ENCODE results near the gene RCL1. TPM values are rescaled to one million over a fixed set of nuclear protein-coding genes. Genes with fewer than 3 reads are reported as not detected.
A peak's percentile ranks its signal among the peaks of the same experiment; 100 is the strongest.
"Not testable (repeated sequence)": the region's sequence is repeated elsewhere in the genome, so short reads cannot be mapped to it uniquely, and the experiment has no call there.

RCL1 gene

GRCh38 chr9:4899853-4900252 lies 107.1 kb downstream of the RCL1 start:
- not testable (repeated sequence) for H3K9me3 ChIP-seq (replicated peaks; ENCODE audit: low read length); H3K27me3 ChIP-seq (ENCODE audit: control insufficient read depth, insufficient read depth, low read length); H3K4me2 ChIP-seq (ENCODE audit: low read length); H3K36me3 ChIP-seq (ENCODE audit: insufficient read depth, low read length); H3K9ac ChIP-seq (ENCODE audit: low read depth, low read length); H3K4me3 ChIP-seq (ENCODE audit: low read length)
- peaks cover 24% of the 10 kb centered on the region for H3K4me1 ChIP-seq (ENCODE audit: control insufficient read depth, insufficient read depth, low read length)

- not testable (repeated sequence) for H3K27me3 ChIP-seq (ENCODE audit: control insufficient read depth, insufficient read depth, low read length); H3K36me3 ChIP-seq (ENCODE audit: insufficient read depth, low read length); H3K9ac ChIP-seq (ENCODE audit: low read depth, low read length); H3K4me3 ChIP-seq (ENCODE audit: low read length); H3K9me3 ChIP-seq (replicated peaks; ENCODE audit: low read length)
- Histone ChIP-seq H3K4me2 (ENCODE audit: low read length) (peak overlapping the region; percentile 59), H3K4me1 (ENCODE audit: control insufficient read depth, insufficient read depth, low read length) (peaks cover 29% of the 10 kb centered on the region)
Measured at GRCh38 chr9:4901401-4902134, 108.8 kb downstream of the RCL1 start.

GRCh38 chr9:4902135-4902475 lies 109.4 kb downstream of the RCL1 start:
- H3K4me3 ChIP-seq (ENCODE audit: low read length): no peak overlapping the region
- no peaks in the 10 kb centered on the region for H3K9me3 ChIP-seq (replicated peaks; ENCODE audit: low read length)
- no peak overlapping the region for H3K9ac ChIP-seq (ENCODE audit: low read depth, low read length)

GRCh38 chr9:4904322-4905134 lies 111.8 kb downstream of the RCL1 start:
- H3K9ac ChIP-seq (ENCODE audit: low read depth, low read length): no peak overlapping the region
- H3K4me3 ChIP-seq (ENCODE audit: low read length): no peak overlapping the region
- no peaks in the 10 kb centered on the region for H3K36me3 ChIP-seq (ENCODE audit: insufficient read depth, low read length)
- no peaks in the 10 kb centered on the region for H3K27me3 ChIP-seq (ENCODE audit: control insufficient read depth, insufficient read depth, low read length)
- peaks cover 29% of the 10 kb centered on the region for H3K4me1 ChIP-seq (ENCODE audit: control insufficient read depth, insufficient read depth, low read length)
- peak overlapping the region; percentile 70 for H3K4me2 ChIP-seq (ENCODE audit: low read length)
- H3K9me3 ChIP-seq (replicated peaks; ENCODE audit: low read length): no peaks in the 10 kb centered on the region

More at GRCh38 chr9:4902135-4902475, 109.4 kb downstream of the RCL1 start:
- H3K27me3 ChIP-seq (ENCODE audit: control insufficient read depth, insufficient read depth, low read length): no peaks in the 10 kb centered on the region
- H3K4me1 ChIP-seq (ENCODE audit: control insufficient read depth, insufficient read depth, low read length): peaks cover 29% of the 10 kb centered on the region
- H3K4me2 ChIP-seq (ENCODE audit: low read length): peak overlapping the region; percentile 59
- H3K36me3 ChIP-seq (ENCODE audit: insufficient read depth, low read length): no peaks in the 10 kb centered on the region

- Histone ChIP-seq H3K27me3 (ENCODE audit: control insufficient read depth, insufficient read depth, low read length) (peaks cover 4% of the 10 kb centered on the region), H3K4me1 (ENCODE audit: control insufficient read depth, insufficient read depth, low read length) (peaks cover 29% of the 10 kb centered on the region), H3K36me3 (ENCODE audit: insufficient read depth, low read length) (no peaks in the 10 kb centered on the region), H3K4me2 (ENCODE audit: low read length) (peak overlapping the region; percentile 8), H3K4me3 (ENCODE audit: low read length) (no peak overlapping the region), H3K9me3 (replicated peaks; ENCODE audit: low read length) (no peaks in the 10 kb centered on the region), H3K9ac (ENCODE audit: low read depth, low read length) (no peak overlapping the region)
Measured at GRCh38 chr9:4905135-4905490, 112.4 kb downstream of the RCL1 start.

Small RNA genes lying within 50 kb of the gene (small RNA-seq; reads per million reads assigned to genes)
- gene AL158147.1 (not detected), gene MIR101-2 (not detected)
